Smooth muscle cell (in vitro differentiated cells): ENCODE results near the gene MESD. TPM values are rescaled to one million over a fixed set of nuclear protein-coding genes. Genes with fewer than 3 reads are reported as not detected.

Source experiments
- DNase-seq: peaks from one replicate; lab custom pipeline; 2025; ENCODE audit not compliant: unreplicated experiment; lab: John Stamatoyannopoulos, UW
- H2AFZ ChIP-seq: fragments of 200-600 bp; sonication (generic); 2 replicates; pipeline ENCODE4 v1.6.0; 2016; ENCODE audit warnings: antibody characterized with exemption, low read depth, mild to moderate bottlenecking
- H3F3A ChIP-seq: fragments of 200-600 bp; sonication (generic); 2 replicates; pipeline ENCODE4 v1.6.0; 2017; ENCODE audit warnings: antibody characterized with exemption, low read depth
- H3K27ac ChIP-seq: fragments of 200-600 bp; sonication (generic); 2 replicates; pipeline ENCODE4 v1.5.1; 2016; ENCODE audit warnings: low read depth, mild to moderate bottlenecking
- H3K27me3 ChIP-seq: fragments of 200-600 bp; sonication (generic); 2 replicates; pipeline ENCODE4 v1.6.1; 2016; ENCODE audit warnings: low read depth, mild to moderate bottlenecking
- H3K36me3 ChIP-seq: fragments of 200-600 bp; sonication (generic); 2 replicates; pipeline ENCODE4 v1.5.1; 2016; ENCODE audit warnings: low read depth
- H3K4me1 ChIP-seq: fragments of 200-600 bp; sonication (generic); 2 replicates; pipeline ENCODE4 v1.5.1; 2016; ENCODE audit warnings: low read depth
- H3K4me2 ChIP-seq: fragments of 200-600 bp; sonication (generic); 2 replicates; pipeline ENCODE4 v1.6.0; 2016; ENCODE audit warnings: mild to moderate bottlenecking
- H3K4me3 ChIP-seq: fragments of 200-600 bp; sonication (generic); 2 replicates; pipeline ENCODE4 v1.5.1; 2016; ENCODE audit warnings: mild to moderate bottlenecking
- H3K79me2 ChIP-seq: fragments of 200-600 bp; sonication (generic); 2 replicates; pipeline ENCODE4 v1.6.0; 2016; ENCODE audit warnings: low read depth, mild to moderate bottlenecking
- H3K9ac ChIP-seq: fragments of 200-600 bp; sonication (generic); 2 replicates; pipeline ENCODE4 v1.6.0; 2016; ENCODE audit warnings: low read depth
- H3K9me3 ChIP-seq: fragments of 200-600 bp; sonication (generic); replicated peaks from 2 replicates; pipeline ENCODE4 v1.5.1; 2016; ENCODE audit warnings: low read depth
- H4K20me1 ChIP-seq: fragments of 200-600 bp; sonication (generic); 2 replicates; pipeline ENCODE4 v1.6.0; 2016; ENCODE audit warnings: low read depth
- CTCF ChIP-seq: fragments of 200-600 bp; sonication (generic); IDR thresholded peaks from 2 replicates; pipeline ENCODE4 v1.5.1; 2017; ENCODE audit warnings: borderline replicate concordance, mild to moderate bottlenecking, antibody characterized with exemption; ENCODE audit not compliant: insufficient read depth, poor library complexity, severe bottlenecking
- WGBS: methylation state at CpG from one replicate; pipeline ENCODE4 v1.1.7; 2016; ENCODE audit warnings: low lambda C conversion rate; 5-methylcytosine and 5-hydroxymethylcytosine counted together
- polyA plus RNA-seq: library from polyadenylated mRNA; unstranded; fragments of >200 nt; fragmentation: Nextera tagmentation; extraction: Ambion mirVana; gene quantifications from 2 replicates; pipeline ENCODE4 v1.2.1, GENCODE V29; 2016
- total RNA-seq: library from RNA; depleted of rRNA; stranded (reverse); fragments of >200 nt; gene quantifications from 2 replicates; pipeline ENCODE4 v1.2.3, GENCODE V29; 2014

The MESD gene
- total and polyA plus RNA-seq, 2 experiments from 2014 or later = 20.1 to 41.4 TPM

- Histone ChIP-seq H3F3A (peaks cover 4% of the 10 kb centered on the region), H3K9ac (no peak overlapping the region), H3K4me3 (no peak overlapping the region), H3K36me3 (no peaks in the 10 kb centered on the region), H3K9me3 (no peaks in the 10 kb centered on the region), H2AFZ (no peak overlapping the region), H3K27ac (no peak overlapping the region), H3K4me1 (peaks cover 6% of the 10 kb centered on the region), H3K27me3 (no peaks in the 10 kb centered on the region), H4K20me1 (peaks cover 90% of the 10 kb centered on the region), H3K79me2 (peaks cover 53% of the 10 kb centered on the region), H3K4me2 (no peak overlapping the region)
- DNase-seq = no peak
- no peak for TF ChIP-seq CTCF
- WGBS = 90% methylated on average over 2 of the region's 2 CpGs
These were observed 7.4 kb downstream of the MESD start for GRCh38 chr15:80982205-80982604.

- H3K4me2 ChIP-seq = no peak overlapping the region
- H3K4me3 ChIP-seq = no peak overlapping the region
- peaks cover 90% of the 10 kb centered on the region for H4K20me1 ChIP-seq
- 91% methylated on average over 8 of the region's 8 CpGs for WGBS
- H3K27me3 ChIP-seq = no peaks in the 10 kb centered on the region
- no peak overlapping the region for H3K27ac ChIP-seq
- no peaks in the 10 kb centered on the region for H3K9me3 ChIP-seq
- no peak for DNase-seq
- peaks cover 4% of the 10 kb centered on the region for H3F3A ChIP-seq
- no peak for TF ChIP-seq CTCF
- H3K36me3 ChIP-seq = no peaks in the 10 kb centered on the region
- no peak overlapping the region for H2AFZ ChIP-seq
- no peaks in the 10 kb centered on the region for H3K4me1 ChIP-seq
- no peak overlapping the region for H3K9ac ChIP-seq
- H3K79me2 ChIP-seq = peaks cover 42% of the 10 kb centered on the region
These were observed 9.9 kb downstream of the MESD start for GRCh38 chr15:80979538-80980200.

- H3F3A ChIP-seq = peaks cover 4% of the 10 kb centered on the region
- H3K9ac ChIP-seq = no peak overlapping the region
- H2AFZ ChIP-seq = no peak overlapping the region
- no peak overlapping the region for H3K4me2 ChIP-seq
- H3K9me3 ChIP-seq = no peaks in the 10 kb centered on the region
- no peaks in the 10 kb centered on the region for H3K27me3 ChIP-seq
- peaks cover 38% of the 10 kb centered on the region for H3K79me2 ChIP-seq
- H3K4me1 ChIP-seq = no peaks in the 10 kb centered on the region
- TF ChIP-seq CTCF = no peak
- no peak overlapping the region for H3K4me3 ChIP-seq
- H3K36me3 ChIP-seq = no peaks in the 10 kb centered on the region
- H3K27ac ChIP-seq = no peak overlapping the region
- 91% methylated on average over 7 of the region's 7 CpGs for WGBS
- H4K20me1 ChIP-seq = peaks cover 92% of the 10 kb centered on the region
- DNase-seq = no peak
These were observed 10.8 kb downstream of the MESD start for GRCh38 chr15:80978685-80979329.

GRCh38 chr15:80977627-80978036 lies 12.0 kb downstream of the MESD start:
- no peak for DNase-seq
- Histone ChIP-seq H3K4me1 (no peaks in the 10 kb centered on the region), H3F3A (peaks cover 4% of the 10 kb centered on the region), H3K4me3 (no peak overlapping the region), H3K79me2 (peaks cover 27% of the 10 kb centered on the region), H3K9me3 (no peaks in the 10 kb centered on the region), H3K27me3 (no peaks in the 10 kb centered on the region), H2AFZ (no peak overlapping the region), H3K4me2 (no peak overlapping the region), H3K9ac (no peak overlapping the region), H4K20me1 (peaks cover 93% of the 10 kb centered on the region), H3K36me3 (no peaks in the 10 kb centered on the region), H3K27ac (no peak overlapping the region)
- 27% methylated on average over 7 of the region's 7 CpGs for WGBS
- peak; percentile 52 for TF ChIP-seq CTCF
